SK-N-MC (cell line): ENCODE results near the gene TDRD12.

Experiments
- EZH2 ChIP-seq: fragments of 200-600 bp; sonication (generic); IDR thresholded peaks from one replicate; pipeline ENCODE4 v1.6.1; 2017; ENCODE audit warnings: antibody characterized with exemption
- POLR2AphosphoS5 ChIP-seq: IDR thresholded peaks from 2 replicates; pipeline ENCODE4 v1.6.1; 2012; ENCODE audit warnings: mild to moderate bottlenecking, low read depth, low read length, borderline replicate concordance

- TF ChIP-seq POLR2AphosphoS5 (no peak), EZH2 (no peak)
These were observed 104.2 kb downstream of the TDRD12 start for GRCh38 chr19:32823747-32824102.
